Neural cell (in vitro differentiated cells): ENCODE data around the gene STT3B. TPM values are rescaled to one million over a fixed set of nuclear protein-coding genes. Genes with fewer than 3 reads are reported as not detected.

ENCODE experiments used
- H2AFZ ChIP-seq: fragments of 200-600, 300-800 bp; sonication (generic), shearing (Covaris generic); 2 replicates; pipeline ENCODE4 v1.6.0; 2014; ENCODE audit warnings: low read depth, mild to moderate bottlenecking, antibody characterized with exemption, low read length, moderate library complexity
- H3F3A ChIP-seq: fragments of 200-600 bp; shearing (Covaris generic); 2 replicates; pipeline ENCODE4 v1.6.1; 2016; ENCODE audit warnings: mild to moderate bottlenecking, moderate library complexity, mixed read lengths, antibody characterized with exemption, low read length; ENCODE audit not compliant: insufficient read depth, poor library complexity, severe bottlenecking
- H3K27ac ChIP-seq: fragments of 200-600, 300-800 bp; sonication (generic), shearing (Covaris generic); 2 replicates; pipeline ENCODE4 v1.5.1; 2014; ENCODE audit warnings: mild to moderate bottlenecking, low read length, moderate library complexity
- H3K27me3 ChIP-seq: fragments of 300-800, 200-600 bp; sonication (generic), shearing (Covaris generic); 2 replicates; pipeline ENCODE4 v1.6.0; 2014; ENCODE audit warnings: mild to moderate bottlenecking, low read depth, low read length, moderate library complexity; ENCODE audit not compliant: insufficient read depth
- H3K36me3 ChIP-seq: fragments of 300-800, 200-600 bp; sonication (generic), shearing (Covaris generic); 2 replicates; pipeline ENCODE4 v1.5.1; 2014; ENCODE audit warnings: mild to moderate bottlenecking, antibody characterized with exemption, low read length, moderate library complexity; ENCODE audit not compliant: insufficient read depth
- H3K4me2 ChIP-seq: fragments of 300-800, 200-600 bp; sonication (generic), shearing (Covaris generic); 2 replicates; pipeline ENCODE4 v1.6.0; 2014; ENCODE audit warnings: mild to moderate bottlenecking, low read length
- H3K4me3 ChIP-seq: fragments of 300-800, 200-600 bp; sonication (generic), shearing (Covaris generic); 2 replicates; pipeline ENCODE4 v1.5.1; 2014; ENCODE audit warnings: mild to moderate bottlenecking, low read length, moderate library complexity
- H3K79me2 ChIP-seq: fragments of 200-600 bp; shearing (Covaris generic); replicated peaks from 2 replicates; pipeline ENCODE4 v1.6.0; 2014; ENCODE audit warnings: mild to moderate bottlenecking, low read length, moderate library complexity; ENCODE audit not compliant: insufficient read depth
- H3K9ac ChIP-seq: fragments of 300-800, 200-600 bp; sonication (generic), shearing (Covaris generic); 2 replicates; pipeline ENCODE4 v1.6.1; 2016; ENCODE audit warnings: mild to moderate bottlenecking, low read length, mixed read lengths
- H3K9me2 ChIP-seq: fragments of 200-600 bp; shearing (Covaris generic); 2 replicates; pipeline ENCODE4 v1.6.1; 2016; ENCODE audit warnings: mild to moderate bottlenecking, low read length, mixed read lengths; ENCODE audit not compliant: insufficient read depth
- H3K9me3 ChIP-seq: fragments of 200-600, 300-800 bp; sonication (generic), shearing (Covaris generic); 2 replicates; pipeline ENCODE4 v1.6.1; 2016; ENCODE audit warnings: mild to moderate bottlenecking, mixed run types, low read length, moderate library complexity, mixed read lengths
- H4K20me1 ChIP-seq: fragments of 200-600 bp; shearing (Covaris generic); 2 replicates; pipeline ENCODE4 v1.6.1; 2016; ENCODE audit warnings: mild to moderate bottlenecking, mixed run types; ENCODE audit not compliant: insufficient read depth
- CTCF ChIP-seq: fragments of 450-650 bp; IDR thresholded peaks from 2 replicates; pipeline ENCODE4 v1.5.1; 2014; ENCODE audit warnings: antibody characterized with exemption, mild to moderate bottlenecking, moderate library complexity; ENCODE audit not compliant: poor library complexity, severe bottlenecking
- EP300 ChIP-seq: fragments of 450-650 bp; conservative IDR thresholded peaks from 2 replicates; pipeline ENCODE4 v1.6.1; 2014; ENCODE audit warnings: antibody characterized with exemption, mild to moderate bottlenecking, moderate library complexity; ENCODE audit not compliant: poor library complexity, severe bottlenecking
- EZH2 ChIP-seq: fragments of 200-600, 300-800 bp; shearing (Covaris generic), sonication (generic); IDR thresholded peaks from 2 replicates; pipeline ENCODE4 v1.6.1; 2014; ENCODE audit warnings: antibody characterized with exemption, low read length, borderline replicate concordance, mild to moderate bottlenecking; ENCODE audit not compliant: insufficient read depth, poor library complexity, severe bottlenecking
- MXI1 ChIP-seq: fragments of 450-650 bp; conservative IDR thresholded peaks from 2 replicates; pipeline ENCODE4 v1.6.1; 2014; ENCODE audit warnings: antibody characterized with exemption, mild to moderate bottlenecking; ENCODE audit not compliant: poor library complexity, severe bottlenecking
- POLR2AphosphoS5 ChIP-seq: IDR thresholded peaks from 2 replicates; pipeline ENCODE4 v1.6.1; 2012
- RAD21 ChIP-seq: fragments of 450-650 bp; conservative IDR thresholded peaks from 2 replicates; pipeline ENCODE4 v1.6.1; 2014; ENCODE audit warnings: antibody characterized with exemption, mild to moderate bottlenecking, moderate library complexity
- REST ChIP-seq: IDR thresholded peaks from 2 replicates; pipeline ENCODE4 v1.6.1; 2012; ENCODE audit warnings: borderline replicate concordance
- SMC3 ChIP-seq: fragments of 450-650 bp; conservative IDR thresholded peaks from 2 replicates; pipeline ENCODE4 v1.6.1; 2014; ENCODE audit warnings: antibody characterized with exemption, mild to moderate bottlenecking, moderate library complexity; ENCODE audit not compliant: poor library complexity
- TAF1 ChIP-seq: IDR thresholded peaks from 2 replicates; pipeline ENCODE4 v1.6.1; 2012; ENCODE audit warnings: low read depth
- polyA plus RNA-seq: library from polyadenylated mRNA; depleted of rRNA; stranded (reverse); fragments of >200 nt; gene quantifications from 2 replicates; pipeline ENCODE4 v1.2.3, GENCODE V29; 2014

Gene STT3B
- polyA plus RNA-seq, 1 donor from 2014 or later, result 100 TPM

- no peaks in the 10 kb centered on the region for H3K27me3 ChIP-seq
- H3F3A ChIP-seq, result no peaks in the 10 kb centered on the region
- H3K27ac ChIP-seq, result no peak overlapping the region
- no peak for TF ChIP-seq REST
- TF ChIP-seq POLR2AphosphoS5, result no peak
- no peak for TF ChIP-seq EZH2
- no peak for TF ChIP-seq SMC3
- no peak for TF ChIP-seq MXI1
- TF ChIP-seq RAD21, result no peak
- TF ChIP-seq EP300, result no peak
- TF ChIP-seq TAF1, result no peak
- TF ChIP-seq CTCF, result no peak
- H3K9me3 ChIP-seq, result no peaks in the 10 kb centered on the region
- H3K4me2 ChIP-seq, result no peak overlapping the region
- H3K9me2 ChIP-seq, result no peaks in the 10 kb centered on the region
- no peaks in the 10 kb centered on the region for H3K36me3 ChIP-seq
- no peak overlapping the region for H3K9ac ChIP-seq
- H4K20me1 ChIP-seq, result peaks cover 4% of the 10 kb centered on the region
- no peak overlapping the region for H2AFZ ChIP-seq
- peaks cover 86% of the 10 kb centered on the region for H3K79me2 ChIP-seq
- H3K4me3 ChIP-seq, result no peak overlapping the region
Measured at GRCh38 chr3:31561891-31562290, 29.2 kb downstream of the STT3B start.

GRCh38 chr3:31562525-31562924, 29.8 kb downstream of the STT3B start:
- H3K4me2 ChIP-seq, result no peak overlapping the region
- H3K79me2 ChIP-seq, result peaks cover 82% of the 10 kb centered on the region
- H3K27me3 ChIP-seq, result no peaks in the 10 kb centered on the region
- no peaks in the 10 kb centered on the region for H3K9me2 ChIP-seq
- no peaks in the 10 kb centered on the region for H3F3A ChIP-seq
- H4K20me1 ChIP-seq, result peaks cover 4% of the 10 kb centered on the region
- no peak for TF ChIP-seq EP300
- no peak for TF ChIP-seq TAF1
- TF ChIP-seq EZH2, result no peak
- TF ChIP-seq CTCF, result no peak
- TF ChIP-seq SMC3, result no peak
- H3K4me3 ChIP-seq, result no peak overlapping the region
- H2AFZ ChIP-seq, result no peak overlapping the region
- H3K9me3 ChIP-seq, result no peaks in the 10 kb centered on the region
- no peak overlapping the region for H3K9ac ChIP-seq
- no peaks in the 10 kb centered on the region for H3K36me3 ChIP-seq
- H3K27ac ChIP-seq, result no peak overlapping the region
